Upper lobe of left lung (tissue), 6 donors: ENCODE results near the gene NFKB2. TPM values are rescaled to one million over a fixed set of nuclear protein-coding genes. Genes with fewer than 3 reads are reported as not detected.

Source experiments
- ATAC-seq, 2 donors: fragments of 200-7000 bp; cut with Tn5 transposase; one replicate each; pipeline ENCODE4 v1.9.1; 2022; ENCODE audit warnings: mild to moderate bottlenecking in 2 of 2, moderate library complexity in 2 of 2; ENCODE audit not compliant: low FRiP score in 2 of 2
- DNase-seq, 2 donors: peaks; one replicate each; pipeline ENCODE4 v3.0.0-alpha.2; 2019 to 2020
- H3K27ac ChIP-seq, 4 donors: fragments of 200-600 bp; sonication (generic); one replicate each; pipeline ENCODE4 v1.5.1; 2016 to 2019
- H3K27me3 ChIP-seq, 4 donors: fragments of 200-600 bp; sonication (generic); one replicate each; pipeline ENCODE4 v1.5.1; 2017 to 2019
- H3K36me3 ChIP-seq, 4 donors: fragments of 200-600 bp; sonication (generic); one replicate each; pipeline ENCODE4 v1.5.1; 2016 to 2019
- H3K4me1 ChIP-seq, 4 donors: fragments of 200-600 bp; sonication (generic); one replicate each; pipeline ENCODE4 v1.5.1; 2018 to 2019
- H3K4me3 ChIP-seq, 4 donors: fragments of 200-600 bp; sonication (generic); one replicate each; pipeline ENCODE4 v1.5.1; 2017 to 2019; ENCODE audit warnings: mild to moderate bottlenecking in 2 of 4, moderate library complexity in 1 of 4
- H3K9me3 ChIP-seq, 4 donors: fragments of 200-600 bp; sonication (generic); one replicate each; pipeline ENCODE4 v1.5.1; 2018 to 2019
- CTCF ChIP-seq, 6 experiments: fragments of 450-650 bp in 4 of 6; fragments of 200-600 bp in 2 of 6; sonication (generic) in 2 of 6; IDR thresholded peaks; one replicate each; pipeline ENCODE4 v1.5.1; 2016 to 2019; ENCODE audit warnings: antibody characterized with exemption in 6 of 6
- EP300 ChIP-seq, 4 donors: sonication (generic); formaldehyde crosslinking; IDR thresholded peaks; one replicate each; pipeline ENCODE4 v1.5.1; 2017; ENCODE audit warnings: antibody characterized with exemption in 4 of 4, control low read depth in 2 of 4
- POLR2A ChIP-seq, 4 donors: fragments of 450-650 bp; IDR thresholded peaks; one replicate each; pipeline ENCODE4 v1.5.1; 2016 to 2017; ENCODE audit warnings: antibody characterized with exemption in 4 of 4, mild to moderate bottlenecking in 2 of 4
- POLR2AphosphoS5 ChIP-seq, 2 donors: sonication (generic); formaldehyde crosslinking; IDR thresholded peaks; one replicate each; pipeline ENCODE4 v1.5.1; 2017; ENCODE audit warnings: antibody characterized with exemption in 2 of 2
- WGBS, 2 donors: methylation state at CpG; one replicate each; pipeline ENCODE4 v1.1.5; 2017 to 2018; 5-methylcytosine and 5-hydroxymethylcytosine counted together
- total RNA-seq, 6 donors: library from RNA; depleted of rRNA in 4 of 6; stranded (reverse); fragments of >200 nt in 4 of 6; gene quantifications; one replicate each; pipeline versions ENCODE4 v1.1.0 to v1.2.1, GENCODE V29; 2016 to 2021
- donor health status: DM: no; HTN: no; CAD: no; lungs with moderate emphysema.
- donor health status: DM: no; HTN: yes; CAD: no; lungs with severe emphysema.

NFKB2 gene
- total RNA-seq, 6 donors from 2014 or later, result 31.2 to 67.6 (median 41.2) TPM

- H3K4me3 ChIP-seq, result no peak overlapping the region
- peaks cover 15 to 25% (median 19%) of the 10 kb centered on the region in 4 donors for H3K4me1 ChIP-seq
- ATAC-seq, result no peak
- WGBS, 2 donors, result 18 to 23% methylated on average over 5 of the region's 5 CpGs
- no peak for DNase-seq
- TF ChIP-seq CTCF (IDR thresholded peaks at IDR 0.05), result no peak
- no peaks in the 10 kb centered on the region for H3K9me3 ChIP-seq
- peaks cover 0 to 42% (median 22%) of the 10 kb centered on the region in 4 donors for H3K27me3 ChIP-seq
- H3K27ac ChIP-seq, result no peak overlapping the region
- no peaks in the 10 kb centered on the region for H3K36me3 ChIP-seq
Observed at GRCh38 chr10:102413053-102413705, 17.7 kb downstream of the NFKB2 start.

DNA sequence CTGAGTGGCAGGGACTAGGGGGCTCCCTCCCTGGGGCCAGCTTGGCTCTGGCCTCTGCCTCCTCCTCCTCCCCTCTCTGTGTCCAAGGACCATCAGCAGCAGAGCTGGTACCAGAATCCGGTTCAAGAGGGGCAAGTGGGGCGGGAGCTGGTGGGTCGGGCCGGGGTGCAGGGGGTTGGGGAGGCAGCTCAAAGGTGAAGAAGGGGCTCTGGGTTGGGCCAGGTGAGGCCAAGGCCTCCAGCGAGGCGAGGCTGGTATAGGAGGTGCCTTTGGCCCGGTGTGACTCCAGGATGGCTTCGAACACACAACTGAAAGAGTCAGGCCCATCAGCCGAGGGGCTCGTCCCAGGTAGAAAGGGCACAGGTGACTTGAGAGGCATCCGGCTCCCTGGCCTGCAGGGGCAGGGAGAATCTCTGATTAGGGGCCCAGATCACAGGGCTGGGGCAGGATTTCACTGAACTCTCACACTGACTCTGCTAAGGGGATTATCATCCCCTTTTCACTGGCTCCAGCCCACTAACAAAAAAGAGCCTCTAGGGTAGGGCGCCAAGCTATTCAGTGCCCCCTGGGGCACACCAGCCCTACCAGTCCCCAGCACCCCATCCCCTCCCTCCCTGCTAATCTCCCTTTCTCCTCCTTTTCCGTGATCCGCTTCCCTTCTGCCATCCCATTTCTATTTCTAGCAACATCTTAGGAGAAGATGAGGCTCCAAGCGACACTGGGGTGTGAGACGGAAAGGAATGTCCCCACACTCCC is 18.5 kb downstream of the NFKB2 start:
- 77 to 78% methylated on average over 11 to 16 of the region's 16 CpGs for WGBS, 2 donors
- Histone ChIP-seq H3K27me3 (peaks cover 0 to 49% (median 19%) of the 10 kb centered on the region in 4 donors), H3K36me3 (no peaks in the 10 kb centered on the region), H3K4me3 (no peak overlapping the region), H3K4me1 (peaks cover 10 to 21% (median 17%) of the 10 kb centered on the region in 4 donors), H3K9me3 (no peaks in the 10 kb centered on the region), H3K27ac (no peak overlapping the region)
- ATAC-seq (no peak), DNase-seq (peak in 1 of 2 donors; percentile 60)
- TF ChIP-seq EP300 (IDR thresholded peaks at IDR 0.05) (no peak), POLR2A (IDR thresholded peaks at IDR 0.05) (no peak), CTCF (IDR thresholded peaks at IDR 0.05) (no peak)

DNA sequence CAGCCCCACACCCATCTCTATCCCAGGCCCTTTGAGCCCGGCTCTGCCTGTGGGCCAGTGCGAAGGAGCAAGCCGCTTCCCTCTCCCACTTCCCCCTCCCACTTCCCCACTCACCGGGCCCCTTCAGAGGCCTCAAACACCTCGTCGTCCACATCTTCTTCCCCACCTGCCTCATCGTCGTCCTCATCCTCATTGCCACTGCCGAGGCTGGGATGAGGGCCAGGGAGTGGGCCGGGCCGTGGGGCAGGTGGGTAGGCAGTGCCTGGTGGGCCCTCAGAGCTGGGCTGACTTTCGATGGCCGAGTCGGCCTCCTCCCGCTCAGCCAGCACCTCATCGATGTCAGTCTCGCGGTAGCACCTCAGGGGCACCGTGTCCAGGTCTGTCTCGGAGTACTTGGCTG is 19.2 kb downstream of the NFKB2 start:
- TF ChIP-seq POLR2AphosphoS5 (IDR thresholded peaks at IDR 0.05) (no peak), CTCF (IDR thresholded peaks at IDR 0.05) (no peak), POLR2A (IDR thresholded peaks at IDR 0.05) (no peak), EP300 (IDR thresholded peaks at IDR 0.05) (no peak)
- no peaks in the 10 kb centered on the region for H3K9me3 ChIP-seq
- H3K27me3 ChIP-seq, result peaks cover 0 to 48% (median 15%) of the 10 kb centered on the region in 4 donors
- H3K27ac ChIP-seq, result no peak overlapping the region
- no peaks in the 10 kb centered on the region for H3K36me3 ChIP-seq
- peaks cover 13 to 22% (median 20%) of the 10 kb centered on the region in 4 donors for H3K4me1 ChIP-seq
- 30 to 33% methylated on average over 11 to 20 of the region's 20 CpGs for WGBS, 2 donors
- DNase-seq (peak in 1 of 2 donors; percentile 73), ATAC-seq (no peak)
- no peak overlapping the region for H3K4me3 ChIP-seq

GRCh38 chr10:102416283-102416682 is 20.8 kb downstream of the NFKB2 start:
- H3K27ac ChIP-seq, result no peak overlapping the region
- peaks cover 0 to 3% (median 0%) of the 10 kb centered on the region in 4 donors for H3K9me3 ChIP-seq
- DNase-seq (no peak), ATAC-seq (no peak)
- H3K4me3 ChIP-seq, result no peak overlapping the region
- no peaks in the 10 kb centered on the region for H3K36me3 ChIP-seq
- peaks cover 16 to 18% (median 17%) of the 10 kb centered on the region in 4 donors for H3K4me1 ChIP-seq
- WGBS, 2 donors, result 53 to 70% methylated on average over 3 to 9 of the region's 9 CpGs
- TF ChIP-seq EP300 (IDR thresholded peaks at IDR 0.05) (no peak), POLR2A (IDR thresholded peaks at IDR 0.05) (no peak), CTCF (IDR thresholded peaks at IDR 0.05) (no peak), POLR2AphosphoS5 (IDR thresholded peaks at IDR 0.05) (no peak)
- peaks cover 0 to 32% (median 6%) of the 10 kb centered on the region in 4 donors for H3K27me3 ChIP-seq
